PC-3 (cell line): ENCODE measurements around the gene EIF4E2.

ENCODE experiments used
- EZH2 ChIP-seq: fragments of 300-600 bp; sonication (generic); IDR thresholded peaks from one replicate; pipeline ENCODE4 v1.6.1; 2017; ENCODE audit warnings: antibody characterized with exemption, mild to moderate bottlenecking, low read length; ENCODE audit not compliant: unreplicated experiment
- TF ChIP-seq, protein P1 (sequence below): fragments of 300-600 bp; sonication (generic); conservative IDR thresholded peaks from 2 replicates; pipeline ENCODE4 v1.5.1; 2017; ENCODE audit warnings: antibody characterized with exemption, low read depth, mild to moderate bottlenecking, low read length

DNA sequence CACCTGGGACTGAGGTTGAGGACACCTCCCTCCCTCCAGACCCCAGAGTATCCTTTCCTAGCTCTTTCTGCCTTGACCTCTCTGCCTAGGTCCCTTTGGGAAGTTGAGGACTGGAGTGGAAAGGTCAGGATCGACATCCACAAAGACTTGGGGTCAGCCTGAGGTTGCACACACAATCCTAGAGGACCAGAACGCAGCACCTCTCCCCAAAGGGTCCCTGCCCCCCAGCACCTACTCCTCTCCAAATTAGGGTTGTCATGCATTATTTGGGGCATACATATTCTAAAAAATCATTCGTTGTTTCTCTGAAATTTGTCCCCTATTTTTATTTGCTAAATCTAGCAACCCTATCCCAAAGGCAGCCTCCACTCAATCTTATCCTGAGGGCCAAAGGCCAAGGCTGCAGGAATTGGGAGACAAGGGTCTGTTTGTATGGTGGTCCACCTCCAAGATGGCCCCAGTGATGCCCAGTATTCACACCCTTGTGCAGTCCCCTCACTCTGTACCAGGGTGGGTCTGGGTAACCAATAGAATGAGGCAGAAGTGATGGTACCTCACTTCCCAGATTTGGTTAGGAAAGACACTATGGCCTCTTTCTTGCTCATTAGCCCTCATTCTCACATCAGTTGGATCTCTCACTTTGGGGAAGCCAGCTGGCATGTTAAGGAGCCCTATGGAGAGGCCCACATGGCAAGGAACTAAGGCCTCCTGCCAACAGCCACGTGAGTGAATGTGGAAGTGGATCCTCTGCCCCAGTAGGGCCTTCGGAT lies 14.5 kb upstream of the EIF4E2 start:
- TF ChIP-seq EZH2, result no peak
- TF ChIP-seq, protein P1, sequence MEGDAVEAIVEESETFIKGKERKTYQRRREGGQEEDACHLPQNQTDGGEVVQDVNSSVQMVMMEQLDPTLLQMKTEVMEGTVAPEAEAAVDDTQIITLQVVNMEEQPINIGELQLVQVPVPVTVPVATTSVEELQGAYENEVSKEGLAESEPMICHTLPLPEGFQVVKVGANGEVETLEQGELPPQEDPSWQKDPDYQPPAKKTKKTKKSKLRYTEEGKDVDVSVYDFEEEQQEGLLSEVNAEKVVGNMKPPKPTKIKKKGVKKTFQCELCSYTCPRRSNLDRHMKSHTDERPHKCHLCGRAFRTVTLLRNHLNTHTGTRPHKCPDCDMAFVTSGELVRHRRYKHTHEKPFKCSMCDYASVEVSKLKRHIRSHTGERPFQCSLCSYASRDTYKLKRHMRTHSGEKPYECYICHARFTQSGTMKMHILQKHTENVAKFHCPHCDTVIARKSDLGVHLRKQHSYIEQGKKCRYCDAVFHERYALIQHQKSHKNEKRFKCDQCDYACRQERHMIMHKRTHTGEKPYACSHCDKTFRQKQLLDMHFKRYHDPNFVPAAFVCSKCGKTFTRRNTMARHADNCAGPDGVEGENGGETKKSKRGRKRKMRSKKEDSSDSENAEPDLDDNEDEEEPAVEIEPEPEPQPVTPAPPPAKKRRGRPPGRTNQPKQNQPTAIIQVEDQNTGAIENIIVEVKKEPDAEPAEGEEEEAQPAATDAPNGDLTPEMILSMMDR, result no peak
